Thoracic aorta (tissue), 2 donors: ENCODE results near the gene PDPK1. TPM values are rescaled to one million over a fixed set of nuclear protein-coding genes. Genes with fewer than 3 reads are reported as not detected.
"Not testable (repeated sequence)": the region's sequence is repeated elsewhere in the genome, so short reads cannot be mapped to it uniquely, and the experiment has no call there.

Experiments used
- ATAC-seq: fragments of 150-250 bp; one replicate; pipeline ENCODE4 v1.8.0; 2017; ENCODE audit warnings: low read depth; ENCODE audit not compliant: insufficient number of reproducible peaks, low FRiP score
- DNase-seq: peaks from one replicate; pipeline ENCODE4 v3.0.0-alpha.2; 2020; ENCODE audit warnings: low spot score
- H3K27ac ChIP-seq, 2 donors: fragments of 200-600 bp; sonication (generic); 1 replicate in 1 of 2; 2 replicates in 1 of 2; pipeline ENCODE4 v1.5.1; 2016; ENCODE audit warnings: mild to moderate bottlenecking in 2 of 2, moderate library complexity in 2 of 2
- H3K27me3 ChIP-seq: fragments of 200-600 bp; sonication (generic); replicated peaks from 2 replicates; pipeline ENCODE4 v1.6.0; 2016; ENCODE audit warnings: mild to moderate bottlenecking; ENCODE audit not compliant: insufficient read depth
- H3K36me3 ChIP-seq: fragments of 200-600 bp; sonication (generic); one replicate; pipeline ENCODE4 v1.5.1; 2016
- H3K4me1 ChIP-seq, 2 donors: fragments of 200-600 bp; sonication (generic); 1 replicate in 1 of 2; 2 replicates in 1 of 2; pipeline versions ENCODE4 v1.5.1 to v1.6.0; 2016; ENCODE audit warnings: low read depth in 2 of 2, mild to moderate bottlenecking in 1 of 2; ENCODE audit not compliant: control insufficient read depth in 1 of 2
- H3K4me3 ChIP-seq: fragments of 200-600 bp; sonication (generic); 2 replicates; pipeline ENCODE4 v1.5.1; 2016; ENCODE audit warnings: mild to moderate bottlenecking
- H3K9me3 ChIP-seq: fragments of 200-600 bp; sonication (generic); 2 replicates; pipeline ENCODE4 v1.5.1; 2016
- CTCF ChIP-seq: fragments of 200-600 bp; sonication (generic); IDR thresholded peaks from one replicate; pipeline ENCODE4 v1.5.1; 2019; ENCODE audit warnings: antibody characterized with exemption
- total RNA-seq, 2 donors: library from RNA; depleted of rRNA; stranded (reverse); fragments of >200 nt; gene quantifications; one replicate each; pipeline versions ENCODE4 v1.1.0 to v1.2.3, GENCODE V29; 2016

Gene PDPK1
- total RNA-seq, 2 donors from 2014 or later: 31.9 to 44.3 TPM

- no peaks in the 10 kb centered on the region for H3K9me3 ChIP-seq
- no peak overlapping the region for H3K27ac ChIP-seq
- H3K27me3 ChIP-seq: no peaks in the 10 kb centered on the region
- no peak overlapping the region for H3K4me3 ChIP-seq
- peaks cover 0 to 5% of the 10 kb centered on the region in 2 donors for H3K4me1 ChIP-seq
- H3K36me3 ChIP-seq: peaks cover 17% of the 10 kb centered on the region
- ATAC-seq (no peak), DNase-seq (no peak)
- TF ChIP-seq CTCF: no peak
These were observed 73.7 kb downstream of the PDPK1 start for GRCh38 chr16:2611499-2611862.

GRCh38 chr16:2611877-2612276 lies 74.1 kb downstream of the PDPK1 start:
- not testable (repeated sequence) for ATAC-seq, H3K27ac ChIP-seq, H3K4me1 ChIP-seq, H3K4me3 ChIP-seq, H3K9me3 ChIP-seq, H3K27me3 ChIP-seq, DNase-seq
- H3K36me3 ChIP-seq: peaks cover 17% of the 10 kb centered on the region

GRCh38 chr16:2613251-2613650 lies 75.4 kb downstream of the PDPK1 start:
- not testable (repeated sequence) for H3K9me3 ChIP-seq, H3K27ac ChIP-seq, DNase-seq, H3K27me3 ChIP-seq, ATAC-seq, H3K4me3 ChIP-seq, H3K4me1 ChIP-seq
- H3K36me3 ChIP-seq: peaks cover 17% of the 10 kb centered on the region

DNA sequence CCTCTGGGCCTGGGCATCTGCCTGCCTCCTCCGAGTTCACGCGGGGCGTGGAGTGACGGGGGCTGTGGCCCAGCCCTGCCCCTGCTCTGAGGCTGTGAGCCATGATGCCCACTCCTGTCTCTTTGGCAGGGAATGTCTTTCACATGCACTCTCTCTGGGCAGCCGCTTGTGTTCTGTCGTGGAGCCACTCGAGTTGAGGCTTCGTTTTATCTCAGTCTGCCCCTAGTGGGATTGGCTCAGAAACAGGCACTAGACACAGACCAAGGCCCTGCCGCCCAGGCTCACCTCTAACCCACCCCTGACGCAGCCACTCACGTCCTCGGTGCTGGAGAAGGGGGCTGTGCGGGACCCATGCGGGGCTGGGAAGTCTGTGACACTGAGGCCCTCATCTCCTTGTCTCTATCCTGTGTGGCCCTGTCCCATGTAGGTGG lies 77.0 kb downstream of the PDPK1 start:
- H3K9me3 ChIP-seq: no peaks in the 10 kb centered on the region
- ATAC-seq: no peak
- H3K4me1 ChIP-seq: peaks cover 0 to 2% of the 10 kb centered on the region in 2 donors
- no peak for TF ChIP-seq CTCF
- H3K4me3 ChIP-seq: no peak overlapping the region
- no peak overlapping the region for H3K27ac ChIP-seq
- no peak for DNase-seq
- H3K27me3 ChIP-seq: no peaks in the 10 kb centered on the region
- H3K36me3 ChIP-seq: peaks cover 17% of the 10 kb centered on the region

- not testable (repeated sequence) for H3K4me1 ChIP-seq, DNase-seq, ATAC-seq, H3K36me3 ChIP-seq, H3K9me3 ChIP-seq, H3K4me3 ChIP-seq, H3K27me3 ChIP-seq, H3K27ac ChIP-seq
These were observed 81.1 kb downstream of the PDPK1 start for GRCh38 chr16:2618964-2619363.

DNA sequence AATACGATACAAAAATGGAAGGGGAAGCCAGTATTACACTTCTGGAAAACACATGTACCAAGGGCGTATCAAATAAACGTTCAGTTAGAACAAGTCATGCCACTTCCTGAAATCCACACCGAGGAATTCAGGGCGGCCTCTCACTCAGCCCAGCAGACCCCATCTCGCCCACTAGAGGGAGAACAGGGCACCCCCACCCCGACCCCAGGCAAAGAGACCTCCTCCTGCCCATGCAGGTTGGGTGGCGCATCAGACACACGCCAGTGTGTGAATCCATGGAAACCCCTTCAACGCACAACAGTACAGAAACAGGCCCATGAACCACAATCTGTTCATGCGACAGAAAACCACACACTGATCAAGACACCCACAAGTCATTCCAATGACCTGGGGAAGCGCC lies 81.8 kb downstream of the PDPK1 start:
- not testable (repeated sequence) for H3K9me3 ChIP-seq, H3K27me3 ChIP-seq, H3K4me3 ChIP-seq, H3K4me1 ChIP-seq, ATAC-seq, H3K27ac ChIP-seq, H3K36me3 ChIP-seq, DNase-seq

GRCh38 chr16:2620870-2621269 lies 83.0 kb downstream of the PDPK1 start:
- not testable (repeated sequence) for H3K36me3 ChIP-seq, DNase-seq, ATAC-seq, H3K9me3 ChIP-seq, H3K27me3 ChIP-seq, H3K4me3 ChIP-seq, H3K4me1 ChIP-seq, H3K27ac ChIP-seq

GRCh38 chr16:2621395-2621794 lies 83.6 kb downstream of the PDPK1 start:
- not testable (repeated sequence) for H3K9me3 ChIP-seq, H3K27me3 ChIP-seq, ATAC-seq, H3K36me3 ChIP-seq, H3K27ac ChIP-seq, H3K4me1 ChIP-seq, H3K4me3 ChIP-seq, DNase-seq

GRCh38 chr16:2627075-2627474 lies 89.3 kb downstream of the PDPK1 start:
- H3K27me3 ChIP-seq, H3K4me3 ChIP-seq, H3K9me3 ChIP-seq, H3K27ac ChIP-seq, H3K4me1 ChIP-seq, H3K36me3 ChIP-seq, ATAC-seq, DNase-seq: not testable (repeated sequence)

DNA sequence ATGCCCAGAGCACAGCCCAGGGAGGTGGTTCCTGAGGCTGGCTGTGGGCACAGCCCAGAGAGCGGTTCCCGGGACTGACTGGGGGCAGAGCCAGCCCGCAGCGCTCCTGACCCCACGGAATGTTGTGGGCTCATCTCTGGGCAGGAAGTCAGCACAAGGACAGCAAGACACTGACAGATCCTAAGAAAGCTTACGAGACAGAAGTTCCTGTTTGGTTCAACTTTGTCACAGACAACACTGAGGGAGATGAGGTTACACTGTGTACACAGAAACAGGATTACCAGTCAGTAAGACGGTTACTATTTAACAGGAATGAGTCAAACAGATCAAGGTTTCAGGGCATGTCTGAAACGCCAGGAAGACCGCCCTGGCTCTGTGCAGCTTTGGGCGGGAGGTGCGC lies 93.4 kb downstream of the PDPK1 start:
- H3K4me3 ChIP-seq, ATAC-seq, H3K36me3 ChIP-seq, DNase-seq, H3K4me1 ChIP-seq, H3K27me3 ChIP-seq, H3K9me3 ChIP-seq, H3K27ac ChIP-seq: not testable (repeated sequence)

DNA sequence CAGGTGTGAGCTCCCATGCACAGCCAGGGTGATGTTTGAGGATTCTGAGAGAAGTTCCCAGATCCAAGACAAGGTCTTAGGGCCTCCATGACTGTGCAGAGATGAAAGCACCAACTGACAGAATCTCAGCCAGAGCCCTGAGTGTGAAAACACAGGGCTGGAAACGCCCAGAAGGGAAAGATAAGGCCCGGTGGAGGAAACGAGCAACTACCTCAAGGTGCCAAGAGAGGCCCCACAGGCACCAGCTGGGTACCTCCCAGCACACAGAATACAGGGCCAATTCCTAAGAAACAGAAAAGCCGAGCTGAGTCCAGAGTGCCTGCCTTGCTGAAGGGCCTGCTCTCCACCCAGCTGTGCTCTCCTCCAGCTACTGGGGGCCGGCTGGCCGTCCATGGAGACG lies 94.5 kb downstream of the PDPK1 start:
- ATAC-seq, H3K36me3 ChIP-seq: not testable (repeated sequence)

More for the DNA sequence above, 94.5 kb downstream of the PDPK1 start:
- not testable (repeated sequence) for DNase-seq, H3K27me3 ChIP-seq, H3K27ac ChIP-seq, H3K4me1 ChIP-seq, H3K4me3 ChIP-seq, H3K9me3 ChIP-seq
